HEK293 (cell line): Measurements from ENCODE around the gene GRB2.

Experiments
- ATF2 ChIP-seq: fragments of 450-650 bp; formaldehyde crosslinking; IDR thresholded peaks from 2 replicates; pipeline ENCODE4 v1.5.1; 2016; ENCODE audit warnings: missing biosample characterization, missing genetic modification characterization, low read depth
- ZBTB6 ChIP-seq: fragments of 450-650 bp; formaldehyde crosslinking; IDR thresholded peaks from 2 replicates; pipeline ENCODE4 v1.5.1; 2017; ENCODE audit warnings: missing biosample characterization, missing genetic modification characterization
- ZEB2 ChIP-seq: fragments of 450-650 bp; formaldehyde crosslinking; IDR thresholded peaks from 2 replicates; pipeline ENCODE4 v1.5.1; 2016; ENCODE audit warnings: missing biosample characterization, missing genetic modification characterization

GRCh38 chr17:75273977-75274708, 131.3 kb downstream of the GRB2 start:
- TF ChIP-seq ZEB2 (tag by site-specific recombination): 0 out of 2 replicates have a peak, but pooled peaks have one; percentile 21
- no peak for TF ChIP-seq ZBTB6 (tag by site-specific recombination)
- TF ChIP-seq ATF2: peak; percentile 90
